ENCODE results near the gene MYBPH. TPM values are rescaled to one million over a fixed set of nuclear protein-coding genes. Genes with fewer than 3 reads are reported as not detected.

MYBPH gene
- total and polyA plus RNA-seq, 7 donors = not detected

DNA sequence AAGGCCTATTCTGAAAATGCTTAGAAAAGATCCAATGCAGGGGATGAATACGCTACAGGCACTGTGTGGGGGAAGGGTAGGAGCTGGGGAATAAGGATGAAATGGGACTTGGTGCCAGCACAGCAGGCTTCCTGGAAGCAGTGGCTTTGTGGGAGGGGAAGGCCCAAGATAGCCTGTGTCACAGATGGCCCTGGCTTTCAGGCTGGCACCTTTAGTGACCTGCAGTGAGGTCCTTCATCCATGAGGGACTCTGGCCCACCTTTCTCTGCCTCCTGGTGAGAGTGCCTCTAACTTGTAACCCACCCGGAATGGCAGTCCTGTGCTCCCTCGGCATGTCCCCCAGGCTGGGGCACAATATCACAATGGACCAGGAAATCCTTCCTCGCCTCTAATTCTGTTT, 10.0 kb upstream of the MYBPH start:
- H3K4me1 ChIP-seq = no peaks in the 10 kb centered on the region
- WGBS, 2 donors = 93% methylated on average over 4 of the region's 4 CpGs
- no peak overlapping the region for H3K27ac ChIP-seq
- H3K4me3 ChIP-seq = no peak overlapping the region
- peaks cover 0 to 3% (median 0%) of the 10 kb centered on the region in 4 donors for H3K9me3 ChIP-seq
- DNase-seq = peak; percentile 33
- intact Hi-C loops (cut with DNase I) = no loop called here
- no peaks in the 10 kb centered on the region for H3K36me3 ChIP-seq
- H3K27me3 ChIP-seq = no peaks in the 10 kb centered on the region
- no peak for TF ChIP-seq POLR2A (IDR thresholded peaks at IDR 0.05)
- TF ChIP-seq POLR2AphosphoS5 (IDR thresholded peaks at IDR 0.05) = no peak

DNA sequence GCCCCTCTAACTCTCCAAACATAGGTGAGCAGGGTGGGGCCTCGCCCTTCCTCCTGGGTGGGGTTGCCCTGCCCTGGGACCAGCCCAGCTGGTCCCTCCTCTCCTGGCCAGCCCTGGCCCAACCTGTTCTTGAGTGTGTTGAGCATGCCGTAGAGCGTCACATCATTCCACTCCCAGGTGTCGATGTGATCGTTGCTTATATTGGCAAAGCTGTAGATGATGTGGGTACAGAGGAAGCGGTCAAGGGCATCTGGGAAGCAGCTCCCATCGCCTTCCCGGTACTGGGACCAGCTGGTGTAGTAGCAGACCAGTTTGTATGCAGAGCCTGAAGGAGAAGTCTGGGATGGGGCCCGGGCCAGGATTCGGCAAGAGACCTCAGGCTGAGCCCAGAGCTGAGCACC, 9.4 kb upstream of the MYBPH start:
- no peak for TF ChIP-seq POLR2A (IDR thresholded peaks at IDR 0.05)
- intact Hi-C loops (cut with DNase I) = no loop called here
- no peak for DNase-seq

GRCh38 chr1:203184467-203184866, 8.8 kb upstream of the MYBPH start:
- H3K27me3 ChIP-seq = no peaks in the 10 kb centered on the region
- TF ChIP-seq POLR2AphosphoS5 (IDR thresholded peaks at IDR 0.05) (no peak), POLR2A (IDR thresholded peaks at IDR 0.05) (no peak), EP300 (IDR thresholded peaks at IDR 0.05) (no peak), CTCF (IDR thresholded peaks at IDR 0.05) (no peak)
- no peaks in the 10 kb centered on the region for H3K4me1 ChIP-seq
- no peaks in the 10 kb centered on the region for H3K36me3 ChIP-seq
- peak; percentile 27 for DNase-seq
- H3K4me3 ChIP-seq = no peak overlapping the region
- 93 to 95% methylated on average over 4 of the region's 4 CpGs for WGBS, 2 donors
- H3K27ac ChIP-seq = no peak overlapping the region
- peaks cover 0 to 3% (median 0%) of the 10 kb centered on the region in 4 donors for H3K9me3 ChIP-seq
- intact Hi-C loops (cut with DNase I) = no loop called here

More for the DNA sequence above, 9.4 kb upstream of the MYBPH start:
- Histone ChIP-seq H3K36me3 (no peaks in the 10 kb centered on the region), H3K9me3 (peaks cover 0 to 3% (median 0%) of the 10 kb centered on the region in 4 donors), H3K4me1 (no peaks in the 10 kb centered on the region), H3K4me3 (no peak overlapping the region), H3K27ac (no peak overlapping the region), H3K27me3 (no peaks in the 10 kb centered on the region)
- WGBS, 2 donors = 79 to 88% methylated on average over 10 of the region's 10 CpGs

DNA sequence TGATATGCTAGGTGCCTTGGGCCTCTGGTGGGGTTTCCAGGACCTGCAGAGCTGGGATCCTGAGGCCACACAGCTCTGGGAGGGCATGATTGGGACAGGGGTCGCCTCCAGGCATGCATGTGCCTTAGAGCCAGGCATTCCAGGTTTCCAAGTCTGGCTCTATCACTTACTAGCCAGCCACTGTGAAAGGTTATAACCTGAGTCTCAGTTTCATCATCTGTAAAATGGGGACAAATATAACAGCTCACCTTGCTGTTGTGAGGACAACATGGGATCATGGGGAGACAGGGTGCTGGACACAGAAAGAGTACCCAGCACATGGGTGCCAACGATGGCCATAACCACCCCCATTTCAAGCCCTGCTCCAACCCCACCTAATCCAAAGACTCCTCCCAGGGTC, 8.2 kb upstream of the MYBPH start:
- Histone ChIP-seq H3K4me3 (no peak overlapping the region), H3K36me3 (no peaks in the 10 kb centered on the region), H3K27ac (no peak overlapping the region), H3K9me3 (peaks cover 0 to 1% (median 0%) of the 10 kb centered on the region in 4 donors), H3K4me1 (no peaks in the 10 kb centered on the region), H3K27me3 (no peaks in the 10 kb centered on the region)
- 89% methylated on average over 2 of the region's 2 CpGs for WGBS, 2 donors
- intact Hi-C loops (cut with DNase I) = no loop called here
- TF ChIP-seq POLR2AphosphoS5 (IDR thresholded peaks at IDR 0.05) = no peak
- TF ChIP-seq POLR2A (IDR thresholded peaks at IDR 0.05) = no peak
- no peak for TF ChIP-seq CTCF (IDR thresholded peaks at IDR 0.05)
- TF ChIP-seq EP300 (IDR thresholded peaks at IDR 0.05) = no peak
- peak; percentile 12 for DNase-seq

- no peak for DNase-seq
- intact Hi-C loops (cut with DNase I) = no loop called here
- TF ChIP-seq POLR2AphosphoS5 (IDR thresholded peaks at IDR 0.05) (no peak), CTCF (IDR thresholded peaks at IDR 0.05) (no peak), POLR2A (IDR thresholded peaks at IDR 0.05) (no peak), EP300 (IDR thresholded peaks at IDR 0.05) (no peak)
- Histone ChIP-seq H3K4me1 (no peaks in the 10 kb centered on the region), H3K36me3 (no peaks in the 10 kb centered on the region), H3K27me3 (no peaks in the 10 kb centered on the region), H3K9me3 (no peaks in the 10 kb centered on the region), H3K4me3 (no peak overlapping the region), H3K27ac (no peak overlapping the region)
- 92 to 96% methylated on average over 7 of the region's 7 CpGs for WGBS, 2 donors
These were observed 6.8 kb upstream of the MYBPH start for GRCh38 chr1:203182387-203182953.

Measured in sigmoid colon (tissue), 7 donors.